GM12874 (cell line): ENCODE measurements around the gene RBM19.

Experiments
- CTCF ChIP-seq: IDR thresholded peaks from 2 replicates; pipeline ENCODE4 v1.5.1; 2011; ENCODE audit warnings: low read depth, mild to moderate bottlenecking, control low read depth, low read length, moderate library complexity; ENCODE audit not compliant: insufficient read depth

Gene RBM19

GRCh38 chr12:113853491-113853890 is 112.6 kb downstream of the RBM19 start:
- no peak for TF ChIP-seq CTCF

GRCh38 chr12:113852695-113853490 is 113.2 kb downstream of the RBM19 start:
- no peak for TF ChIP-seq CTCF

- no peak for TF ChIP-seq CTCF
Observed at GRCh38 chr12:113852264-113852663, 113.9 kb downstream of the RBM19 start.

GRCh38 chr12:113850309-113851056 is 115.6 kb downstream of the RBM19 start:
- TF ChIP-seq CTCF, result no peak

- no peak for TF ChIP-seq CTCF
Observed at GRCh38 chr12:113847856-113848255, 118.3 kb downstream of the RBM19 start.

GRCh38 chr12:113846883-113847755 is 119.0 kb downstream of the RBM19 start:
- no peak for TF ChIP-seq CTCF
